HG03060 (cell line): ENCODE results near the gene CRYL1.
"Not testable (repeated sequence)": the region's sequence is repeated elsewhere in the genome, so short reads cannot be mapped to it uniquely, and the experiment has no call there.

ENCODE experiments used
- ATAC-seq: cut with Tn5 transposase; IDR thresholded peaks from one replicate; pipeline ENCODE4 v1.9.1; 2021; ENCODE audit warnings: low read depth, moderate number of reproducible peaks; ENCODE audit not compliant: unreplicated experiment

CRYL1 gene

GRCh38 chr13:20461860-20462532 is 63.7 kb downstream of the CRYL1 start:
- ATAC-seq: no peak

- no peak for ATAC-seq
Observed at GRCh38 chr13:20461481-20461859, 64.2 kb downstream of the CRYL1 start.

- ATAC-seq: no peak
Observed at GRCh38 chr13:20460761-20461160, 64.9 kb downstream of the CRYL1 start.

GRCh38 chr13:20457670-20458069 is 68.0 kb downstream of the CRYL1 start:
- no peak for ATAC-seq

- ATAC-seq: no peak
Observed at GRCh38 chr13:20456737-20457136, 68.9 kb downstream of the CRYL1 start.

- no peak for ATAC-seq
Observed at GRCh38 chr13:20451397-20451796, 74.3 kb downstream of the CRYL1 start.

- ATAC-seq: no peak
Observed at GRCh38 chr13:20448470-20448869, 77.2 kb downstream of the CRYL1 start.

- ATAC-seq: no peak
Observed at GRCh38 chr13:20446900-20447299, 78.8 kb downstream of the CRYL1 start.

- no peak for ATAC-seq
Observed at GRCh38 chr13:20446405-20446804, 79.3 kb downstream of the CRYL1 start.

- ATAC-seq: no peak
Observed at GRCh38 chr13:20442798-20443381, 82.8 kb downstream of the CRYL1 start.

GRCh38 chr13:20442375-20442774 is 83.3 kb downstream of the CRYL1 start:
- no peak for ATAC-seq

- no peak for ATAC-seq
Observed at GRCh38 chr13:20441879-20442278, 83.8 kb downstream of the CRYL1 start.

- ATAC-seq: no peak
Observed at GRCh38 chr13:20441056-20441455, 84.6 kb downstream of the CRYL1 start.

GRCh38 chr13:20439261-20439660 is 86.4 kb downstream of the CRYL1 start:
- no peak for ATAC-seq

- no peak for ATAC-seq
Observed at GRCh38 chr13:20438801-20439200, 86.9 kb downstream of the CRYL1 start.

- no peak for ATAC-seq
Observed at GRCh38 chr13:20436505-20436904, 89.2 kb downstream of the CRYL1 start.

- no peak for ATAC-seq
Observed at GRCh38 chr13:20435616-20436368, 89.9 kb downstream of the CRYL1 start.

GRCh38 chr13:20434210-20434609 is 91.4 kb downstream of the CRYL1 start:
- ATAC-seq: not testable (repeated sequence)

- no peak for ATAC-seq
Observed at GRCh38 chr13:20431687-20432384, 93.8 kb downstream of the CRYL1 start.

GRCh38 chr13:20431080-20431479 is 94.6 kb downstream of the CRYL1 start:
- ATAC-seq: no peak

GRCh38 chr13:20430296-20430695 is 95.4 kb downstream of the CRYL1 start:
- ATAC-seq: no peak
